ENCODE measurements around the gene DGCR6.
"Not testable (repeated sequence)": the region's sequence is repeated elsewhere in the genome, so short reads cannot be mapped to it uniquely, and the experiment has no call there.

DGCR6 gene

GRCh38 chr22:18917818-18918217 lies 11.7 kb downstream of the DGCR6 start:
- H3K27ac ChIP-seq: not testable (repeated sequence)

GRCh38 chr22:18920257-18920902 lies 14.3 kb downstream of the DGCR6 start:
- not testable (repeated sequence) for H3K27ac ChIP-seq

GRCh38 chr22:18925368-18926064 lies 19.4 kb downstream of the DGCR6 start:
- TF ChIP-seq ZFX (IDR thresholded peaks at IDR 0.05; ENCODE audit: borderline replicate concordance) (no peak), CTCF (IDR thresholded peaks at IDR 0.05) (no peak)
- H3K27ac ChIP-seq: no peak overlapping the region

- no peak for TF ChIP-seq ZFX (IDR thresholded peaks at IDR 0.05; ENCODE audit: borderline replicate concordance)
- no peak for TF ChIP-seq CTCF (IDR thresholded peaks at IDR 0.05)
- no peak overlapping the region for H3K27ac ChIP-seq
Measured at GRCh38 chr22:18927020-18927419, 20.9 kb downstream of the DGCR6 start.

GRCh38 chr22:18927573-18927972 lies 21.5 kb downstream of the DGCR6 start:
- no peak overlapping the region for H3K27ac ChIP-seq
- no peak for TF ChIP-seq ZFX (IDR thresholded peaks at IDR 0.05; ENCODE audit: borderline replicate concordance)
- TF ChIP-seq CTCF (IDR thresholded peaks at IDR 0.05): no peak

GRCh38 chr22:18929459-18929858 lies 23.3 kb downstream of the DGCR6 start:
- no peak for TF ChIP-seq CTCF (IDR thresholded peaks at IDR 0.05)
- no peak overlapping the region for H3K27ac ChIP-seq

GRCh38 chr22:18931905-18932652 lies 26.0 kb downstream of the DGCR6 start:
- no peak for TF ChIP-seq CTCF (IDR thresholded peaks at IDR 0.05)
- no peak for TF ChIP-seq ZFX (IDR thresholded peaks at IDR 0.05; ENCODE audit: borderline replicate concordance)
- no peak overlapping the region for H3K27ac ChIP-seq

- TF ChIP-seq ZFX (IDR thresholded peaks at IDR 0.05; ENCODE audit: borderline replicate concordance): no peak
- no peak for TF ChIP-seq CTCF (IDR thresholded peaks at IDR 0.05)
Measured at GRCh38 chr22:18933914-18934313, 27.8 kb downstream of the DGCR6 start.

GRCh38 chr22:18934688-18935087 lies 28.6 kb downstream of the DGCR6 start:
- H3K27ac ChIP-seq: not testable (repeated sequence)

More at GRCh38 chr22:18933914-18934313, 27.8 kb downstream of the DGCR6 start:
- H3K27ac ChIP-seq: no peak overlapping the region
